Neutrophil (primary cell): ENCODE measurements around the gene CNTROB.

Source experiments
- H3K27ac ChIP-seq: fragments of 200-600 bp; sonication (generic); 2 replicates; pipeline ENCODE4 v1.5.1; 2016; ENCODE audit warnings: mild to moderate bottlenecking, moderate library complexity
- H3K27me3 ChIP-seq: fragments of 200-600 bp; sonication (generic); 2 replicates; pipeline ENCODE4 v1.6.0; 2016; ENCODE audit warnings: mild to moderate bottlenecking
- H3K36me3 ChIP-seq: fragments of 200-600 bp; sonication (generic); 2 replicates; pipeline ENCODE4 v1.5.1; 2017
- H3K4me1 ChIP-seq, 2 experiments: fragments of 200-600 bp in 1 of 2; sonication (generic) in 1 of 2; 1 replicate in 1 of 2; 2 replicates in 1 of 2; pipeline versions ENCODE4 v1.5.1 to v1.6.1; 2013 to 2016; ENCODE audit warnings: low read depth in 1 of 2, low read length in 1 of 2, mild to moderate bottlenecking in 1 of 2, moderate library complexity in 1 of 2; ENCODE audit not compliant: control insufficient read depth in 1 of 2, insufficient read depth in 1 of 2
- H3K4me3 ChIP-seq, 2 experiments: fragments of 200-600 bp in 1 of 2; sonication (generic) in 1 of 2; 1 replicate in 1 of 2; 2 replicates in 1 of 2; pipeline ENCODE4 v1.5.1; 2013 to 2016; ENCODE audit warnings: low read depth in 1 of 2, low read length in 1 of 2, mild to moderate bottlenecking in 1 of 2, moderate library complexity in 1 of 2
- H3K9me3 ChIP-seq: fragments of 200-600 bp; sonication (generic); 2 replicates; pipeline ENCODE4 v1.5.1; 2016
- CTCF ChIP-seq: fragments of 200-600 bp; sonication (generic); IDR thresholded peaks from 2 replicates; pipeline ENCODE4 v1.5.1; 2016; ENCODE audit warnings: antibody characterized with exemption

Gene CNTROB

DNA sequence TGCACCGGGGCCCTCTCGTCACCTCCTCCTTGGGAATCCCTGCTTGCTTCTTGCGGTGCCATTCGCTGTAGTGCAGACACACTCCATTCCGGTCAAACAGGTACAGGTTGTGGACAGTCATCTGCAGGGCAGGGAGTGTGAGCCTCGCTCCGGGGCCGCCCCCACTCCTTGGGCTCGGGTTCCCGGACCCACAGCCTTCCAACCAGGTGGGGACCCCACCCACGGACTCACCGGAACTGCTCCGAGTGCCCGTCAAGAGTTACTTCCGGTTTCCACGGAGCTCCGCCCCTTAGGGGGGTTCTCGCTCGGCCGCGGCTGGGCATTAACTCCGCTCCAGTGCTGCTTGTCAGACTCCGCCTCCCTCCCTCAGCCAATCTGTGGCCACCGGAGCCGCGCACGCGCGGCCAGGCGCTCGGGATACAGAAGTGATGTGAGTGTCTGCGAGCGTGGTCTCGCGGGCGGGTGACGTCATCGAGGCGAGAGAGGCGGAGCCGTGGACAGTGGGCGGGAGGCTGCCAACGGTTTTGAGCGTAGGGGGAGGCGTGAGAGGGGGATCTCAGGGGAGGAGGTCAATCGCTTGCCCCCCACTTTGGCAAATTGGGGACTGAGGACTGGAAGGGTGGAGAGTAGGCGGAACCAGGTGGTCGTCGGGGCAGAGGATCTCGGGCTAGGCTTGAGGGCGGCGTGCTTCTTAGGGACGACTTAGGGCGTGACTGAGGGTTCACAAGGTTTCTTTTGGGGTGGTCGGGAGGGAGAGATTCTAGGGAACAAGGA, at the start of gene CNTROB, which contains the start of gene TRAPPC1:
CNTROB (plus strand) TSS at position 498 of the 774 bp plus-strand sequence. CDS start 874 bp downstream, outside the sequence.
TRAPPC1 (minus strand) TSS at position 238 of the 774 bp plus-strand sequence; CDS start at position 121, 117 bp downstream.
- peak; percentile 31 for TF ChIP-seq CTCF
- H3K4me1 ChIP-seq = peaks cover 27 to 38% of the 10 kb centered on the region in 2 experiments
- H3K27me3 ChIP-seq = no peaks in the 10 kb centered on the region
- peak within 1 kb of the TSS; percentile 94 for H3K27ac ChIP-seq
- H3K36me3 ChIP-seq = peaks cover 48% of the 10 kb centered on the region
- no peaks in the 10 kb centered on the region for H3K9me3 ChIP-seq
- peak within 1 kb of the TSS; percentile 90 to 94 for H3K4me3 ChIP-seq

DNA sequence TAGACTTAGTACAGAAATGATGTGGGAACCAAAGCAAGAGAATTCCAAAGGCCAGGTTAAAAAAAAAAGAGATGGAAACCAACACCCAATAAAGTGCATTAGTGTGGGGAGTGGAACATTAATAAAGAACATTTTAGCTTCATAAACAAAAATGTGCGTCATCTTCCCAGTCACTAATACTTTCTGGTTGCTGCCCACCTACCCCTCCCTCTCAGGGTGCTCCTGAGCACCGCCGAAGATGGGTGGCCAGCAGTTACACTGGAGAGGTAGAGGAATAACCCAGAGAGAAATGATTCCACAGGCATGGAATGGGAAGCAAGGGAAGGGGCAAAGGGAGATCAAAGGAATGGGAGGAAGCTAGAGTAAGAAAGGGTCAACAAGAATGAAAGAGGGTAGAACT, 49.4 kb upstream of the CNTROB start:
- Histone ChIP-seq H3K27ac (peak overlapping the region; percentile 73), H3K9me3 (no peaks in the 10 kb centered on the region)

GRCh38 chr17:7883781-7884386, 48.1 kb upstream of the CNTROB start:
- Histone ChIP-seq H3K4me1 (peaks cover 61 to 73% of the 10 kb centered on the region in 2 experiments), H3K27ac (peak overlapping the region; percentile 16)
- no peak for TF ChIP-seq CTCF

More for the DNA sequence above, 49.4 kb upstream of the CNTROB start:
- Histone ChIP-seq H3K4me1 (peaks cover 50 to 60% of the 10 kb centered on the region in 2 experiments), H3K4me3 (no peak overlapping the region), H3K27me3 (no peaks in the 10 kb centered on the region), H3K36me3 (no peaks in the 10 kb centered on the region)
- TF ChIP-seq CTCF = no peak

DNA sequence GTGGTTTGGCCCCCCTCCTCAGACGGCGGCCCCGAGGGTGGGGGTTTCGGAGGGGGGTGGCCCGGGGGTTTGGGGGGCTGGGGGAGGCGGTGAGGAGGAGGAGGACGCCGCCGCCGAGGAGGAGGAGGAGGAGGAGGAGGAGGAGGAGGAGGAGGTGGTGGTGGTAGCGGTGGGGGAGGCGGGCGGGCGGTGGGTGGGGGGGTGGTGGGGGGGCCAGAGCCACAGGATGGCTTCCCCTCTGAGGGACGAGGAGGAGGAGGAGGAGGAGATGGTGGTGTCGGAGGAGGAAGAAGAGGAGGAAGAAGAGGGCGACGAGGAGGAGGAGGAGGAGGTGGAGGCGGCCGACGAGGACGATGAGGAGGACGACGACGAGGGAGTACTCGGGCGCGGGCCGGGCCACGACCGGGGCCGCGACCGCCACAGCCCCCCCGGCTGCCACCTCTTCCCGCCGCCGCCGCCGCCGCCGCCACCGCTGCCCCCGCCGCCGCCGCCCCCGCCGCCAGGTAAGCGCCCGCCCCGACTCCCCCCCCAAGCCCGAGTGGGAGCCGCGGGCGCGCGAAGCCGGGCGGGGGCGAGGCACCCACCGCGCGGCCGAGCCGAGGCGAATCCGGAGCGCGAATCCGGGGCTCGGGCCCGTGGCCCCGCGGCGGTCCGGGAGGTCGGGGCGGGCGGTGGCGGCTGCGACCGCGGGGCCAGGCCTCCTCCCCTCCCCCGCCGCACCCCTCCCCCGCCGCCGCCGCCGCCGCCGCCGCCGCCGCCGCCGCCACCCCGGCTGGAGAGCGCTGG, 47.2 kb upstream of the CNTROB start:
- H3K27me3 ChIP-seq = no peaks in the 10 kb centered on the region
- peak overlapping the region; percentile 73 to 97 for H3K4me3 ChIP-seq
- no peaks in the 10 kb centered on the region for H3K36me3 ChIP-seq
- TF ChIP-seq CTCF = no peak
- peaks cover 68 to 79% of the 10 kb centered on the region in 2 experiments for H3K4me1 ChIP-seq
- no peaks in the 10 kb centered on the region for H3K9me3 ChIP-seq
- H3K27ac ChIP-seq = peak overlapping the region; percentile 86

More at GRCh38 chr17:7883781-7884386, 48.1 kb upstream of the CNTROB start:
- Histone ChIP-seq H3K4me3 (peak overlapping the region; percentile 12 to 50), H3K9me3 (no peaks in the 10 kb centered on the region), H3K36me3 (no peaks in the 10 kb centered on the region), H3K27me3 (no peaks in the 10 kb centered on the region)
